Naive thymus-derived CD4-positive, alpha-beta T cell (primary cell): ENCODE results near the gene ZNF608. TPM values are rescaled to one million over a fixed set of nuclear protein-coding genes. Genes with fewer than 3 reads are reported as not detected.

Source experiments
- ATAC-seq: fragments of 150-1000 bp; cut with Tn5 transposase; 2 replicates; pipeline ENCODE4 v1.10.0; 2021; ENCODE audit warnings: mild to moderate bottlenecking, moderate library complexity
- CTCF ChIA-PET: fragments of 350-600 bp; sonication (Branson Sonifier 250); formaldehyde crosslinking; loops from one replicate; lab custom pipeline; 2021; ENCODE audit warnings: antibody characterized with exemption; lab: Charles Lee
- POLR2A ChIA-PET: fragments of 350-600 bp; sonication (Branson Sonifier 250); formaldehyde crosslinking; loops from one replicate; lab custom pipeline; 2021; ENCODE audit warnings: antibody characterized with exemption, inconsistent platforms; lab: Charles Lee
- DNase-seq, 9 donors: peaks; one replicate each; pipeline versions ENCODE4 v3.0.0 to v3.0.0-alpha.2; 2020 to 2022; ENCODE audit warnings: mixed read lengths in 1 of 9
- H3K27ac ChIP-seq: one replicate; pipeline ENCODE4 v1.7.0; 2013; ENCODE audit warnings: mild to moderate bottlenecking, low read depth, low read length, moderate library complexity
- H3K27me3 ChIP-seq, 2 donors: one replicate each; pipeline ENCODE4 v1.7.0; 2013; ENCODE audit warnings: low read length in 2 of 2, mild to moderate bottlenecking in 2 of 2, moderate library complexity in 2 of 2; ENCODE audit not compliant: control insufficient read depth in 2 of 2, insufficient read depth in 2 of 2
- H3K36me3 ChIP-seq, 3 experiments: 1 replicate in 2 of 3; 2 replicates in 1 of 3; pipeline ENCODE4 v1.7.0; 2013; ENCODE audit warnings: low read length in 3 of 3, mild to moderate bottlenecking in 3 of 3, moderate library complexity in 1 of 3; ENCODE audit not compliant: insufficient read depth in 3 of 3, control insufficient read depth in 2 of 3
- H3K4me1 ChIP-seq, 2 donors: one replicate each; pipeline ENCODE4 v1.7.0; 2013; ENCODE audit warnings: low read length in 2 of 2, mild to moderate bottlenecking in 2 of 2, moderate library complexity in 1 of 2; ENCODE audit not compliant: control insufficient read depth in 2 of 2, insufficient read depth in 2 of 2
- H3K4me3 ChIP-seq: 2 replicates; pipeline ENCODE4 v1.7.0; 2013; ENCODE audit warnings: mild to moderate bottlenecking, low read length
- H3K9me3 ChIP-seq, 3 experiments: 1 replicate in 2 of 3; 2 replicates in 1 of 3; pipeline ENCODE4 v1.7.0; 2013; ENCODE audit warnings: low read length in 3 of 3; ENCODE audit not compliant: control insufficient read depth in 2 of 3
- H3K27ac Mint-ChIP-seq, 9 donors: one replicate each; pipeline ENCODE4 v1.8.0; 2020 to 2022; ENCODE audit warnings: mixed read lengths in 9 of 9, mild to moderate bottlenecking in 8 of 9, moderate library complexity in 5 of 9, inconsistent platforms in 2 of 9
- H3K27me3 Mint-ChIP-seq, 5 donors: one replicate each; pipeline ENCODE4 v1.8.0; 2021 to 2022; ENCODE audit warnings: mixed read lengths in 5 of 5, mild to moderate bottlenecking in 1 of 5
- H3K36me3 Mint-ChIP-seq, 5 donors: one replicate each; pipeline ENCODE4 v1.8.0; 2020 to 2022; ENCODE audit warnings: mixed read lengths in 5 of 5, mild to moderate bottlenecking in 3 of 5, inconsistent platforms in 1 of 5
- H3K4me1 Mint-ChIP-seq, 7 donors: one replicate each; pipeline ENCODE4 v1.8.0; 2020 to 2022; ENCODE audit warnings: mixed read lengths in 7 of 7, mild to moderate bottlenecking in 3 of 7, inconsistent platforms in 1 of 7
- H3K4me3 Mint-ChIP-seq, 10 donors: one replicate each; pipeline ENCODE4 v1.8.0; 2020 to 2022; ENCODE audit warnings: mild to moderate bottlenecking in 10 of 10, mixed read lengths in 10 of 10, moderate library complexity in 6 of 10, inconsistent platforms in 2 of 10
- H3K9me3 Mint-ChIP-seq, 11 donors: one replicate each; pipeline ENCODE4 v1.8.0; 2020 to 2022; ENCODE audit warnings: mixed read lengths in 11 of 11, mild to moderate bottlenecking in 4 of 11, inconsistent platforms in 1 of 11, moderate library complexity in 1 of 11
- intact Hi-C, 2 donors: fragments of 100-400 bp; cut with micrococcal nuclease; formaldehyde crosslinking; loops; one replicate each; pipeline ENCODE4 v1.15.1; 2023
- polyA plus RNA-seq, 2 donors: library from polyadenylated mRNA; unstranded; fragments of 300-500 nt; fragmentation: Illumina TruSeq; gene quantifications; one replicate each; pipeline ENCODE4 v1.2.3, GENCODE V29; 2021
- total RNA-seq, 6 experiments: library from RNA in 5 of 6; stranded (reverse) in 5 of 6; gene quantifications; 1 replicate in 5 of 6; 2 replicates in 1 of 6; pipeline ENCODE4 v1.2.3 and lab custom pipeline; 2021 to 2026

The ZNF608 gene
- total and polyA plus RNA-seq, 7 experiments from 2014 or later = 0.90 to 1.5 TPM; not detected in 5

GRCh38 chr5:124725622-124726258 lies 20.7 kb downstream of the ZNF608 start:
- H3K36me3 Mint-ChIP-seq = peaks cover 0 to 3% (median 0%) of the 10 kb centered on the region in 5 donors

DNA sequence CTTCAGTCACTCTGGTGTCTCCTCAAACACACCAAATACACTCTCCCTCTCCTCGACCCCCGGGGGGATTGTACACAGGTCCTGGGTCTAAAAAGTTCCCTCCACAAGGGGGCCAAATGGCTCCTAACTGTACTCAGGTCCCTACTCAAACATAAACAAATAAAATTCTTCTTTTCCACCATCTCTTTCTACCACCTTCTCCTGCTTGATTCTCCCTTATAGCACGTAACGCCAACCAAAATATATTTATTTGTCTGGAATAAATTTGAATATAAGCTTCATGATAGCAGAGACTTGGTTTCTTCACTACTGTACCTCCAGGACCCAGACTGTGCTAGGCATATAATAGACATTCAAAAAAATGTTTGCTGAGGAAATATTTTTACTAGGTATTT lies 21.4 kb downstream of the ZNF608 start:
- peaks cover 0 to 3% (median 0%) of the 10 kb centered on the region in 5 donors for H3K36me3 Mint-ChIP-seq
- no peaks in the 10 kb centered on the region for H3K36me3 ChIP-seq
- intact Hi-C loops = no loop called here
- ChIA-PET POLR2A (no interaction called here), CTCF (no interaction called here)
- H3K4me1 ChIP-seq = no peaks in the 10 kb centered on the region
- H3K4me3 Mint-ChIP-seq = no peak overlapping the region
- ATAC-seq (no peak), DNase-seq (no peak)
- peaks cover 0 to 20% (median 0%) of the 10 kb centered on the region in 11 donors for H3K9me3 Mint-ChIP-seq
- H3K4me3 ChIP-seq = no peak overlapping the region
- H3K27ac ChIP-seq = no peak overlapping the region
- H3K9me3 ChIP-seq = no peaks in the 10 kb centered on the region
- H3K4me1 Mint-ChIP-seq = no peaks in the 10 kb centered on the region
- H3K27ac Mint-ChIP-seq = no peak overlapping the region
- H3K27me3 Mint-ChIP-seq = peaks cover 0 to 14% (median 8%) of the 10 kb centered on the region in 5 donors
- no peaks in the 10 kb centered on the region for H3K27me3 ChIP-seq

More at GRCh38 chr5:124725622-124726258, 20.7 kb downstream of the ZNF608 start:
- Mint-ChIP-seq H3K27me3 (peaks cover 0 to 14% (median 8%) of the 10 kb centered on the region in 5 donors), H3K9me3 (peaks cover 0 to 20% (median 0%) of the 10 kb centered on the region in 11 donors), H3K4me1 (no peaks in the 10 kb centered on the region), H3K4me3 (no peak overlapping the region), H3K27ac (no peak overlapping the region)
- ChIA-PET POLR2A (no interaction called here), CTCF (interaction anchor here (0.6 kb wide), 1 partner anchor 692 kb away, joined by 3 read pairs; no protein-coding TSS in a partner anchor)
- DNase-seq (no peak), ATAC-seq (no peak)
- H3K27me3 ChIP-seq = no peaks in the 10 kb centered on the region
- intact Hi-C loops = no loop called here
- H3K36me3 ChIP-seq = no peaks in the 10 kb centered on the region
- no peaks in the 10 kb centered on the region for H3K9me3 ChIP-seq
- no peak overlapping the region for H3K27ac ChIP-seq
- H3K4me1 ChIP-seq = no peaks in the 10 kb centered on the region
- H3K4me3 ChIP-seq = no peak overlapping the region

DNA sequence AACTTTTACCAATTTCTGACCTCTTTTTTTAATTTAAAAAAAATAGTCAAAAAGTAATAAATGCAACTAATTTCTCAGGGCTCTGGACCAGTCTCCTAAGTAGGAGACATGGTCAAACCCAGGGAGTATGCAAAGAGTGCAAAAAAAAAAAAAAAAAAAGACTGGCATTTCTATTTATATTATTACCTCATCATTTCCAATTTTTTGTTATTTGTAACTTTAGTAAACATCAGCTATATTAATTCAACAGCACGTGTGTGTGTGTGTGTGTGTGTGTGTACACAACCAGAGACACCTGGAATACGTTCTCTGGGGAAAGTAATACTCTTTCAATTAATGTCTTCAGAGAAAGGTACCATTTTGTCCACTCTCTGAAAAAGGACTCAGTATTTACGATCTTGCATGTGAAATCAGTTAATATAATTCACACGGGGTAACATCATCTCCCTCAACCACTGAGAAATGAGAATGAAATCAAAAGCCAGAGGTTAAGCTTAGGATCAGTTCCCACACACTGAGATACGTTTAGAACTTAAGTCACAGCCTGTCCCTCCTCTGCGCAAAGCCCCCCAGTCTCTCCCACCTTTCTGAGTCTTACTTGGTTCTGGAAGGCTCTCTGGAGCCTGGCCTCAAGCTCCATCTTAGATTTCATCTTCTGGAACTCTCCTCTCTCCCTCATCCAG lies 21.9 kb downstream of the ZNF608 start:
- ChIA-PET CTCF (interaction anchor here (0.6 kb wide), 1 partner anchor 606 kb away, joined by 3 read pairs; no protein-coding TSS in a partner anchor), POLR2A (no interaction called here)
- H3K36me3 ChIP-seq = no peaks in the 10 kb centered on the region
- Mint-ChIP-seq H3K27me3 (peaks cover 0 to 11% (median 8%) of the 10 kb centered on the region in 5 donors), H3K4me3 (no peak overlapping the region), H3K36me3 (peaks cover 0 to 3% (median 0%) of the 10 kb centered on the region in 5 donors), H3K4me1 (no peaks in the 10 kb centered on the region), H3K27ac (no peak overlapping the region), H3K9me3 (peaks cover 0 to 20% (median 0%) of the 10 kb centered on the region in 11 donors)
- H3K4me1 ChIP-seq = no peaks in the 10 kb centered on the region
- no peaks in the 10 kb centered on the region for H3K27me3 ChIP-seq
- H3K27ac ChIP-seq = no peak overlapping the region
- DNase-seq (no peak), ATAC-seq (no peak)
- H3K4me3 ChIP-seq = no peak overlapping the region
- intact Hi-C loops = no loop called here
- no peaks in the 10 kb centered on the region for H3K9me3 ChIP-seq

DNA sequence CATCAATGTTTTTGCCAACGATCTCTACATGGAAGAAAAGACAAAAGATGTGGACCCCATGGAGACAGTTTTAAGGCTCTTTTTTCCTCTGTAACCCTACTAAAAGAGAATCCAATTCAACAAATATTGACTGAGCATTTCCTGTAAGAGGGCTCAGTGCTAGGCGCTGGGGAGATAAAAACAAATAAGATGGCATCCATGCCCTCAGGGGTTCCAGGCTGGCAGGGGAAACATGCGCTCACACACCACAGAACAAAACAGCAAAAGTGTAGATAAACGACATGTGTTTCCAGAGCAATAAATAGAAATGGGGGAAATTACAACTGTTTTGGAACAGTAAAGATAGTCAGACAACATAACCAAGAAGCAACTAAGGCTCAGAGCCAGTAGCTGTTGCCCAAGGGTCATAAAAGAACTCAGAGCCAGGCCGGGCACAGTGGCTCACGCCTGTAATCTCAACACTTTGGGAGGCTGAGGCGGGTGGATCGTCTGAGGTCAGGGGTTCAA lies 25.2 kb downstream of the ZNF608 start:
- H3K4me3 ChIP-seq = no peak overlapping the region
- H3K27me3 ChIP-seq = no peaks in the 10 kb centered on the region
- Mint-ChIP-seq H3K27ac (no peak overlapping the region), H3K4me3 (no peak overlapping the region), H3K4me1 (no peaks in the 10 kb centered on the region), H3K9me3 (peaks cover 0 to 13% (median 0%) of the 10 kb centered on the region in 11 donors), H3K36me3 (peaks cover 0 to 3% (median 0%) of the 10 kb centered on the region in 5 donors), H3K27me3 (peaks cover 0 to 10% (median 8%) of the 10 kb centered on the region in 5 donors)
- H3K27ac ChIP-seq = no peak overlapping the region
- intact Hi-C loops = no loop called here
- H3K9me3 ChIP-seq = no peaks in the 10 kb centered on the region
- ChIA-PET POLR2A (no interaction called here), CTCF (no interaction called here)
- ATAC-seq (no peak), DNase-seq (no peak)
- H3K36me3 ChIP-seq = no peaks in the 10 kb centered on the region
- no peaks in the 10 kb centered on the region for H3K4me1 ChIP-seq

DNA sequence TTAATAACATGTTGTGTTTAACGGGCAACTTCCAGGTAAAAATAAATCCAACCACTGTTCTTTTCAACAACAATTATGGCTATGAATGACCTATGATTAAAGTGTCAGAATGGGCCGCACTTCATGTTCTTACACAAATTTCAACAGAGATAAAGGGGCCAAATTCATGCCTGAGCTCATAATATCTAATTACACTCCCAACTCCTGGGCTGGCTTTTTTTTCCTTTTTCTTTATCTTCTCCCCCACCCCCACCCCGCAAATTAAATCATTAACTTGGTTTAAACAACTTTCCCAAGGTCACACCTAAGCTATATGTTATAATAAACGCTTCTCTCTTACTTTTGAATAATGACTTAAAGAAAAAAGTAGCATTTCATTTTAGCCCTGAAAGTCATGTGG lies 25.8 kb downstream of the ZNF608 start:
- intact Hi-C loops = no loop called here

GRCh38 chr5:124719113-124719967 lies 27.1 kb downstream of the ZNF608 start:
- no peak for DNase-seq

More for the DNA sequence above, 25.8 kb downstream of the ZNF608 start:
- H3K27me3 Mint-ChIP-seq = peaks cover 0 to 8% (median 6%) of the 10 kb centered on the region in 5 donors
- H3K36me3 ChIP-seq = no peaks in the 10 kb centered on the region
- ChIA-PET CTCF (no interaction called here), POLR2A (no interaction called here)
- no peaks in the 10 kb centered on the region for H3K4me1 Mint-ChIP-seq
- H3K9me3 ChIP-seq = no peaks in the 10 kb centered on the region
- H3K27ac Mint-ChIP-seq = no peak overlapping the region
- peaks cover 0 to 6% (median 0%) of the 10 kb centered on the region in 11 donors for H3K9me3 Mint-ChIP-seq
- H3K27ac ChIP-seq = no peak overlapping the region
- DNase-seq (no peak), ATAC-seq (no peak)
- no peak overlapping the region for H3K4me3 ChIP-seq
- no peak overlapping the region for H3K4me3 Mint-ChIP-seq
- no peaks in the 10 kb centered on the region for H3K27me3 ChIP-seq
- H3K36me3 Mint-ChIP-seq = peaks cover 0 to 1% (median 0%) of the 10 kb centered on the region in 5 donors
- no peaks in the 10 kb centered on the region for H3K4me1 ChIP-seq

More at GRCh38 chr5:124719113-124719967, 27.1 kb downstream of the ZNF608 start:
- no peak overlapping the region for H3K4me3 ChIP-seq
- no peaks in the 10 kb centered on the region for H3K27me3 ChIP-seq
- Mint-ChIP-seq H3K9me3 (peaks cover 0 to 6% (median 0%) of the 10 kb centered on the region in 11 donors), H3K4me1 (no peaks in the 10 kb centered on the region), H3K27me3 (no peaks in the 10 kb centered on the region), H3K4me3 (no peak overlapping the region), H3K36me3 (no peaks in the 10 kb centered on the region), H3K27ac (no peak overlapping the region)
- no peak overlapping the region for H3K27ac ChIP-seq
- no peaks in the 10 kb centered on the region for H3K4me1 ChIP-seq
- ATAC-seq = no peak
- intact Hi-C loops = no loop called here
- ChIA-PET POLR2A (no interaction called here), CTCF (no interaction called here)
- H3K9me3 ChIP-seq = no peaks in the 10 kb centered on the region
- no peaks in the 10 kb centered on the region for H3K36me3 ChIP-seq
